LNCaP clone FGC (cell line): ENCODE results near the gene NEURL2.

Experiments
- DNase-seq: peaks from one replicate; pipeline ENCODE4 v3.0.0-alpha.2; 2011; ENCODE audit warnings: low read depth
- H3K4me3 ChIP-seq: 2 replicates; pipeline ENCODE4 v1.5.1; 2011; ENCODE audit warnings: mild to moderate bottlenecking, low read depth, low read length, control low read depth
- TF ChIP-seq, protein P1 (sequence below): IDR thresholded peaks from 2 replicates; pipeline ENCODE4 v1.5.1; 2012; ENCODE audit warnings: mild to moderate bottlenecking; ENCODE audit not compliant: control insufficient read depth, insufficient read depth; ENCODE audit errors: extremely low read depth

The NEURL2 gene

DNA sequence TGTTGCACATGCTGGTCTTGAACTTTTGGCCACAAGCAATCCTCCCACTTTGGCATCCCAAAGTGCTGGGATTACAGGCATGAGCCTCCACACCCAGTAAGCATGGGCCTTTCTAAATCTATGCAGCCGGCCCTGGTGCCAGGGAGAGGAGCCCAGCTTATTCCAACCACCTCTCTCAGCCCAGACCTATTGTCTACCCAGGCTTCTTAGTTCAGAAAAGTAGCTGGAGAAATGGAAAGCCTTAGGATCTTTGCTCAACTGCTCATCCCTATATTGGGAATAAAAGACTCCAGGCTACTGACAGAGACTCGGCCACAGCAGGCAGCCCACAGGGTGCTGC lies 35.7 kb upstream of the NEURL2 start:
- TF ChIP-seq, protein P1, sequence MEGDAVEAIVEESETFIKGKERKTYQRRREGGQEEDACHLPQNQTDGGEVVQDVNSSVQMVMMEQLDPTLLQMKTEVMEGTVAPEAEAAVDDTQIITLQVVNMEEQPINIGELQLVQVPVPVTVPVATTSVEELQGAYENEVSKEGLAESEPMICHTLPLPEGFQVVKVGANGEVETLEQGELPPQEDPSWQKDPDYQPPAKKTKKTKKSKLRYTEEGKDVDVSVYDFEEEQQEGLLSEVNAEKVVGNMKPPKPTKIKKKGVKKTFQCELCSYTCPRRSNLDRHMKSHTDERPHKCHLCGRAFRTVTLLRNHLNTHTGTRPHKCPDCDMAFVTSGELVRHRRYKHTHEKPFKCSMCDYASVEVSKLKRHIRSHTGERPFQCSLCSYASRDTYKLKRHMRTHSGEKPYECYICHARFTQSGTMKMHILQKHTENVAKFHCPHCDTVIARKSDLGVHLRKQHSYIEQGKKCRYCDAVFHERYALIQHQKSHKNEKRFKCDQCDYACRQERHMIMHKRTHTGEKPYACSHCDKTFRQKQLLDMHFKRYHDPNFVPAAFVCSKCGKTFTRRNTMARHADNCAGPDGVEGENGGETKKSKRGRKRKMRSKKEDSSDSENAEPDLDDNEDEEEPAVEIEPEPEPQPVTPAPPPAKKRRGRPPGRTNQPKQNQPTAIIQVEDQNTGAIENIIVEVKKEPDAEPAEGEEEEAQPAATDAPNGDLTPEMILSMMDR: no peak
- no peak overlapping the region for H3K4me3 ChIP-seq
- no peak for DNase-seq

GRCh38 chr20:45925821-45926506 lies 35.0 kb upstream of the NEURL2 start:
- no peak for DNase-seq
- no peak overlapping the region for H3K4me3 ChIP-seq
- TF ChIP-seq, protein P1: no peak

DNA sequence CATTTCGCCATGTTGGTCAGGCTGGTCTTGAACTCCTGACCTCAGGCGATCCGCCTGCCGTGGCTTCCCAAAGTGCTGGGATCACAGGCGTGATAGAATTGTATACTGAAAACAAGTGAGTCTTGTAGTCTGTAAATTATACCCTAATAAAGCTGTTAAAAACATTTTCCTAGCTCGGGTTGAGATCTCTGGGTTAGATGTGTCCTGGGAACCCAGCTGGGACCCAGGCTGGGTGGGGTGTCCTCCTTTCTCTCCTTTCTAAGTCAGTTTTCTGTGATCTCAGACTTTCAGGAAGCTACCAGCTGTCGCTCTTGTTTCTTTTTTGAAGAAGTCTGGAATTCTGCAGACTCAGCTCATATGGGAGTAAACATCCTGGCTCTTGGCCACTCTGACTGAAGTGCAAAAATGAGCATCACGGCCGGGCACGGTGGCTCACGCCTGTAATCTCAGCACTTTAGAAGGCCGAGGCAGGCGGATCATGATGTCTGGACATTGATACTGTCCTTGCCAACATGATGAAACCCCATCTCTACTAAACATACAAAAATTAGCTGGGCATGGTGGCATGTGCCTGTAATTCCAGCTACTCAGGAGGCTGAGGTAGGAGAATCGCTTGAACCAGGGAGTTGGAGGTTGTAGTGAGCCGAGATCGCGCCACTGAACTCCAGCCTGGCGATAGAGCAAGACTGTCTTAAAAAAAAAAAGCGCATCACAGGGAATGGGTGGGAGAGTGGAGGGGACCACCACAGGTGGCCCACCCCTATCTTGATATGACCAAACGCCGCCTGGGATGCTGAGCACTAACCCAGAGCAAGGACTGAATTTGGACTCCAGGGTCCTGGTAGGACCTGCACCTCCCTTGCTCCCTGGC lies 33.6 kb upstream of the NEURL2 start:
- DNase-seq: no peak
- TF ChIP-seq, protein P1: no peak
- H3K4me3 ChIP-seq: no peak overlapping the region

GRCh38 chr20:45921337-45922189 lies 30.6 kb upstream of the NEURL2 start:
- H3K4me3 ChIP-seq: no peak overlapping the region
- DNase-seq: no peak
- TF ChIP-seq, protein P1: no peak

- TF ChIP-seq, protein P1: no peak
- no peak for DNase-seq
- H3K4me3 ChIP-seq: no peak overlapping the region
These were observed 29.7 kb upstream of the NEURL2 start for GRCh38 chr20:45920462-45921336.
